OCI-LY1 (cell line): ENCODE results near the gene FARP1.

Experiments used
- H2AFZ ChIP-seq: fragments of 200-600 bp; sonication (generic), shearing (Covaris generic); 2 replicates; pipeline ENCODE4 v1.6.0; 2014; ENCODE audit warnings: antibody characterized with exemption, mild to moderate bottlenecking, low read length
- H3F3A ChIP-seq: fragments of 200-600 bp; sonication (generic), shearing (Covaris generic); 2 replicates; pipeline ENCODE4 v1.6.0; 2014; ENCODE audit warnings: mild to moderate bottlenecking, antibody characterized with exemption, low read length, moderate library complexity; ENCODE audit not compliant: insufficient read depth
- H3K27ac ChIP-seq: fragments of 200-600 bp; sonication (generic); 2 replicates; pipeline ENCODE4 v1.5.1; 2014; ENCODE audit warnings: low read length, mixed run types, mild to moderate bottlenecking, low read depth; ENCODE audit not compliant: poor library complexity, severe bottlenecking
- H3K27me3 ChIP-seq: fragments of 200-600 bp; sonication (generic); 2 replicates; pipeline ENCODE4 v1.6.0; 2014; ENCODE audit warnings: antibody characterized with exemption, mild to moderate bottlenecking, low read length, moderate library complexity; ENCODE audit not compliant: insufficient read depth
- H3K36me3 ChIP-seq: fragments of 200-600 bp; sonication (generic); 2 replicates; pipeline ENCODE4 v1.6.1; 2014; ENCODE audit warnings: mild to moderate bottlenecking, antibody characterized with exemption, low read length, moderate library complexity, mixed read lengths; ENCODE audit not compliant: insufficient read depth
- H3K4me1 ChIP-seq: fragments of 200-600 bp; sonication (generic); 2 replicates; pipeline ENCODE4 v1.5.1; 2014; ENCODE audit warnings: mild to moderate bottlenecking, low read length, moderate library complexity; ENCODE audit not compliant: insufficient read depth, severe bottlenecking
- H3K4me2 ChIP-seq: fragments of 200-600 bp; sonication (generic), shearing (Covaris generic); 2 replicates; pipeline ENCODE4 v1.6.1; 2014; ENCODE audit warnings: low read length
- H3K4me3 ChIP-seq: fragments of 200-600 bp; sonication (generic); 2 replicates; pipeline ENCODE4 v1.5.1; 2014; ENCODE audit warnings: low read length, low read depth, mild to moderate bottlenecking, mixed read lengths; ENCODE audit not compliant: poor library complexity, severe bottlenecking
- H3K79me2 ChIP-seq: fragments of 200-600 bp; shearing (Covaris generic); 2 replicates; pipeline ENCODE4 v1.6.1; 2016; ENCODE audit warnings: mixed run types, low read length, mixed read lengths; ENCODE audit not compliant: insufficient read depth
- H3K9ac ChIP-seq: fragments of 200-600 bp; sonication (generic), shearing (Covaris generic); 2 replicates; pipeline ENCODE4 v1.6.1; 2014; ENCODE audit warnings: mild to moderate bottlenecking, low read length, mixed read lengths
- H3K9me2 ChIP-seq: fragments of 200-600 bp; sonication (generic), shearing (Covaris generic); 2 replicates; pipeline ENCODE4 v1.6.1; 2014; ENCODE audit warnings: low read depth, mild to moderate bottlenecking, low read length, mixed read lengths
- H3K9me3 ChIP-seq: fragments of 200-600 bp; shearing (Covaris generic); 2 replicates; pipeline ENCODE4 v1.6.1; 2014; ENCODE audit warnings: low read length, mixed read lengths
- H4K20me1 ChIP-seq: fragments of 200-600 bp; sonication (generic), shearing (Covaris generic); 2 replicates; pipeline ENCODE4 v1.6.0; 2016; ENCODE audit warnings: mild to moderate bottlenecking, low read length; ENCODE audit not compliant: insufficient read depth
- EZH2 ChIP-seq: fragments of 200-600 bp; sonication (generic), shearing (Covaris generic); IDR thresholded peaks from 2 replicates; pipeline ENCODE4 v1.8.0; 2017; ENCODE audit warnings: borderline replicate concordance, mixed run types, mild to moderate bottlenecking, antibody characterized with exemption, low read length, moderate library complexity, mixed read lengths
- TF ChIP-seq, protein P1 (sequence below): fragments of 200-600 bp; sonication (generic), shearing (Covaris generic); IDR thresholded peaks from 2 replicates; pipeline ENCODE4 v1.5.1; 2017; ENCODE audit warnings: mild to moderate bottlenecking, antibody characterized with exemption, low read length, moderate library complexity, mixed read lengths

FARP1 gene

DNA sequence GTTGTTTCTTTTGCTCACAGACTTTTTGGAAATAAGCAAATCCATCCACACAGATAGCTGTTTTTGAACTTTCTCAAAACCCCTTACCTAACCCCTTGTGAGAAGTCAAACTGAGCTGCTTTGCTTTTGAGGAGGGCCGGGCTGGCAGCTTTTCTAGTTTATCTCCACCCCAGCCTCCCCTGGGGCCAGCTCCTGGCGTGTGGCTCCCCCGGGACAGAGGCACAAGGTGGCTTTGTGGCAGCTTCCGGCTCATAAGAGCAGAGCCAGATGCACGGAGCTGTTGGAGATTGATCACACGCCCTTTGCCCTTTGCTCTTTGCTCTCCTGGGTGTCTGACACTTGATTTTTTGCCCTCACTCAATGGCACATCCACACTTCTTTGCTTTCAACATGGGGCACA lies 59.1 kb downstream of the FARP1 start:
- TF ChIP-seq EZH2: no peak
- TF ChIP-seq, protein P1, sequence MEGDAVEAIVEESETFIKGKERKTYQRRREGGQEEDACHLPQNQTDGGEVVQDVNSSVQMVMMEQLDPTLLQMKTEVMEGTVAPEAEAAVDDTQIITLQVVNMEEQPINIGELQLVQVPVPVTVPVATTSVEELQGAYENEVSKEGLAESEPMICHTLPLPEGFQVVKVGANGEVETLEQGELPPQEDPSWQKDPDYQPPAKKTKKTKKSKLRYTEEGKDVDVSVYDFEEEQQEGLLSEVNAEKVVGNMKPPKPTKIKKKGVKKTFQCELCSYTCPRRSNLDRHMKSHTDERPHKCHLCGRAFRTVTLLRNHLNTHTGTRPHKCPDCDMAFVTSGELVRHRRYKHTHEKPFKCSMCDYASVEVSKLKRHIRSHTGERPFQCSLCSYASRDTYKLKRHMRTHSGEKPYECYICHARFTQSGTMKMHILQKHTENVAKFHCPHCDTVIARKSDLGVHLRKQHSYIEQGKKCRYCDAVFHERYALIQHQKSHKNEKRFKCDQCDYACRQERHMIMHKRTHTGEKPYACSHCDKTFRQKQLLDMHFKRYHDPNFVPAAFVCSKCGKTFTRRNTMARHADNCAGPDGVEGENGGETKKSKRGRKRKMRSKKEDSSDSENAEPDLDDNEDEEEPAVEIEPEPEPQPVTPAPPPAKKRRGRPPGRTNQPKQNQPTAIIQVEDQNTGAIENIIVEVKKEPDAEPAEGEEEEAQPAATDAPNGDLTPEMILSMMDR: no peak
- H3K27me3 ChIP-seq: no peaks in the 10 kb centered on the region; the same call in 1 of the 2 replicates
- H3F3A ChIP-seq: no peaks in the 10 kb centered on the region
- no peaks in the 10 kb centered on the region for H3K4me1 ChIP-seq
- H3K36me3 ChIP-seq: no peaks in the 10 kb centered on the region
- no peak overlapping the region for H3K27ac ChIP-seq
- H3K79me2 ChIP-seq: no peaks in the 10 kb centered on the region
- H3K9me2 ChIP-seq: no peaks in the 10 kb centered on the region
- H2AFZ ChIP-seq: no peak overlapping the region
- H3K9ac ChIP-seq: no peak overlapping the region
- no peaks in the 10 kb centered on the region for H4K20me1 ChIP-seq
- no peak overlapping the region for H3K4me2 ChIP-seq
- no peaks in the 10 kb centered on the region for H3K9me3 ChIP-seq
- H3K4me3 ChIP-seq: no peak overlapping the region

DNA sequence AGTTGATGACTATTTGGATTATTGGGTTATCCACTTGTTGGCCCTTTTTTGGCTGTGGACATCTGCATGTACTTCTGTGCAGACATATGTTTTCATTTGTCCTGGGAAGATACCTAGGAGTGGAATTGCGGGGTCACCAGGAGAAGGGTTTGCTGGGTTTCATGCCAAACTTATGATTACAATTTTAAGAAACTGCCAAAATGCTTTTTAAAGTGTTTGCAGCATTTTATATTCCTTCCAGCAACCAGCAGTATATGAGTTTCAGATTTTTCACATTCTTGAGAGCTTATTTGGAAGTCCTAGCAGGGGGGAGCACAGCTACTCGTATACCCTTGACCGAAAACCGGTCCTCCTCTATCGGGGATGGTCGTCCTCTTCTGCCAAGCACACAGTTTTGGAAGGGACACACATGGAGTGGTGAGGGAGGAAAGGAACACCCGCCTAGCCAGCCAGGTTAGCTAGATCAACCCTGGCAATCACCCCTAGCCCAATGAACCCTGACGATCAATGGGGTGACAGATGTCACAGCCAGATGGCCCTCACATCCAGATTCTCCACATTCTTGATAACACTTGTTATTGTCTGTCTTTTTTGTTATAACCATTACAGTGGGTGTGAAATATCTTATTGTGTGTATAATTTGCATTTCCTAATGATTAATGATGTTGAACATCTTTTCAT lies 60.9 kb downstream of the FARP1 start:
- H3K4me3 ChIP-seq: no peak overlapping the region
- no peaks in the 10 kb centered on the region for H3K79me2 ChIP-seq
- H3K4me2 ChIP-seq: no peak overlapping the region
- no peaks in the 10 kb centered on the region for H3F3A ChIP-seq
- no peaks in the 10 kb centered on the region; the same call in 1 of the 2 replicates for H3K27me3 ChIP-seq
- no peaks in the 10 kb centered on the region for H3K9me3 ChIP-seq
- H3K9ac ChIP-seq: no peak overlapping the region
- no peaks in the 10 kb centered on the region for H3K9me2 ChIP-seq
- no peak overlapping the region for H2AFZ ChIP-seq
- no peaks in the 10 kb centered on the region for H3K36me3 ChIP-seq
- no peaks in the 10 kb centered on the region for H3K4me1 ChIP-seq
- no peaks in the 10 kb centered on the region for H4K20me1 ChIP-seq
- TF ChIP-seq EZH2: no peak
- TF ChIP-seq, protein P1: no peak
- no peak overlapping the region for H3K27ac ChIP-seq

DNA sequence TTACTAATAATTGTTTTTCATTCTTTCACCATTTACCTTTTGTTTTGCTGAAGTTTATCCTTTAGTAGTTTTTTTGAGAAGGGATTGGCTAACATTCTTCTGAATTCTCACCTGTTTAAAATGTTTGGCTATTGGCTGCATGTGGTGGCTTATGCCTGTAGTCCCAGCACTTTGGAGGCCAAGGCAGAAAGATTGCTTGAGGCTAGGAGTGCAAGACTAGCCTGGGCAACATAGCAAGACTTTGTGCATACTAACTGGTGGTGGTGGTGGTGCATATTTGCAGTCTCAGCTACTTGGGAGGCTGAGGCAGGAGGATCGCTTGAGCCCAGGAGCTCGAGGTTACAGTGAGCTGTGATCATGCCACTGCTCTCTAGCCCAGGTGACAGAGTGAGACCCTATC lies 61.7 kb downstream of the FARP1 start:
- no peak overlapping the region for H3K4me3 ChIP-seq
- no peak overlapping the region for H2AFZ ChIP-seq
- H3K36me3 ChIP-seq: no peaks in the 10 kb centered on the region
- H3K9me2 ChIP-seq: no peaks in the 10 kb centered on the region
- no peaks in the 10 kb centered on the region for H3K4me1 ChIP-seq
- no peaks in the 10 kb centered on the region; the same call in 1 of the 2 replicates for H3K27me3 ChIP-seq
- no peak overlapping the region for H3K4me2 ChIP-seq
- H4K20me1 ChIP-seq: no peaks in the 10 kb centered on the region
- no peaks in the 10 kb centered on the region for H3K79me2 ChIP-seq
- H3K27ac ChIP-seq: no peak overlapping the region
- H3K9me3 ChIP-seq: no peaks in the 10 kb centered on the region
- no peaks in the 10 kb centered on the region for H3F3A ChIP-seq
- no peak overlapping the region for H3K9ac ChIP-seq
- no peak for TF ChIP-seq EZH2
- TF ChIP-seq, protein P1: no peak
